NT2/D1 (cell line): ENCODE results near the gene LMOD3.

Experiments used
- SUZ12 ChIP-seq: IDR thresholded peaks from 2 replicates; pipeline ENCODE4 v1.6.1; 2011; ENCODE audit not compliant: insufficient read length, insufficient read depth; ENCODE audit errors: extremely low read depth
- YY1 ChIP-seq: IDR thresholded peaks from 2 replicates; pipeline ENCODE4 v1.6.1; 2011; ENCODE audit not compliant: insufficient read length, insufficient read depth

DNA sequence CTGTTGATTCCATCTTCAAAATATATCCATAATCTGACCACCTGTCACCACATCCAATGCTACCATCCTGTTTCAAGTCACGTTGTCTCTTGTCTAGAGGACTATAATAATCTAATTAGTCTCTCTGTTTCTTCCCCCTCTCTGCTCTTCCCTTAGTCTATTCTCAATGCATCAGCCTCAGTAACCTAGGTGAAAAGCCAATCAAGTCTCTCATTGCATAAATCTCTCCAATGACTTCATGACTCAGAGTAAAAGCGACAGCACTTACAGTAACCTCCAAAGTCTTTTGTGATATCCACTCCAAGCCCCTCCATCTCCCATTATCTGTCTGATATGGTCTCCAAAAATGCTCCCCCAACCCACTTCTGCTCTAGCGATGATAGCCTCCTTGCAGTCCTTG, 49.5 kb downstream of the LMOD3 start:
- TF ChIP-seq YY1 (no peak), SUZ12 (no peak)
